Common myeloid progenitor, CD34-positive (primary cell): ENCODE data around the gene GRK7.
"Not testable (repeated sequence)": the region's sequence is repeated elsewhere in the genome, so short reads cannot be mapped to it uniquely, and the experiment has no call there.

Experiments
- CTCF ChIA-PET: fragments of 350-600 bp; sonication (Branson Sonifier 250); formaldehyde crosslinking; loops from one replicate; lab custom pipeline; 2021; ENCODE audit warnings: antibody characterized with exemption; lab: Charles Lee
- POLR2A ChIA-PET: fragments of 350-600 bp; sonication (Branson Sonifier 250); formaldehyde crosslinking; loops from one replicate; lab custom pipeline; 2021; ENCODE audit warnings: antibody characterized with exemption; lab: Charles Lee
- DNase-seq, 3 donors: peaks; one replicate each; pipeline versions ENCODE4 v3.0.0 to v3.0.0-alpha.2; 2013
- H3K27ac ChIP-seq, 2 experiments: 1 replicate in 1 of 2; 2 replicates in 1 of 2; pipeline ENCODE4 v1.7.0; 2013; ENCODE audit warnings: inconsistent platforms in 2 of 2, low read length in 2 of 2, mild to moderate bottlenecking in 2 of 2, low read depth in 1 of 2, moderate library complexity in 1 of 2; ENCODE audit not compliant: severe bottlenecking in 2 of 2, insufficient read depth in 1 of 2, poor library complexity in 1 of 2
- H3K27me3 ChIP-seq, 5 experiments: replicated peaks in 2 of 5; 1 replicate in 3 of 5; 2 replicates in 2 of 5; pipeline versions ENCODE4 v1.6.1 to v1.7.0; 2013; ENCODE audit warnings: low read length in 4 of 5, mild to moderate bottlenecking in 2 of 5, moderate library complexity in 2 of 5, inconsistent platforms in 1 of 5; ENCODE audit not compliant: insufficient read depth in 5 of 5, control insufficient read depth in 4 of 5
- H3K36me3 ChIP-seq, 4 experiments: 1 replicate in 2 of 4; 2 replicates in 2 of 4; pipeline versions ENCODE4 v1.6.1 to v1.7.0; 2013; ENCODE audit warnings: low read length in 3 of 4, control low read depth in 1 of 4, mild to moderate bottlenecking in 1 of 4; ENCODE audit not compliant: control insufficient read depth in 4 of 4, insufficient read depth in 4 of 4
- H3K4me1 ChIP-seq, 4 experiments: 1 replicate in 3 of 4; 2 replicates in 1 of 4; pipeline versions ENCODE4 v1.6.1 to v1.7.1; 2013; ENCODE audit warnings: low read length in 3 of 4, mild to moderate bottlenecking in 3 of 4, control low read depth in 1 of 4, inconsistent platforms in 1 of 4, moderate library complexity in 1 of 4; ENCODE audit not compliant: control insufficient read depth in 4 of 4, insufficient read depth in 4 of 4; ENCODE audit errors: control extremely low read depth in 1 of 4
- H3K4me3 ChIP-seq, 7 experiments: 1 replicate in 4 of 7; 2 replicates in 3 of 7; pipeline versions ENCODE4 v1.5.1 to v1.7.0; 2013; ENCODE audit warnings: mild to moderate bottlenecking in 7 of 7, low read length in 6 of 7, moderate library complexity in 6 of 7, inconsistent platforms in 2 of 7, low read depth in 2 of 7, control low read depth in 1 of 7; ENCODE audit not compliant: insufficient read depth in 4 of 7, control insufficient read depth in 1 of 7; ENCODE audit errors: extremely low read depth in 1 of 7
- H3K9me3 ChIP-seq, 5 experiments: 1 replicate in 4 of 5; 2 replicates in 1 of 5; pipeline versions ENCODE4 v1.6.1 to v1.7.1; 2013; ENCODE audit warnings: low read length in 4 of 5, mild to moderate bottlenecking in 2 of 5, inconsistent platforms in 1 of 5, low read depth in 1 of 5, moderate library complexity in 1 of 5; ENCODE audit not compliant: control insufficient read depth in 4 of 5, insufficient read depth in 2 of 5; ENCODE audit errors: control extremely low read depth in 1 of 5
- WGBS: methylation state at CpG from one replicate; pipeline ENCODE4 v1.1.5; 2013; ENCODE audit not compliant: insufficient coverage; 5-methylcytosine and 5-hydroxymethylcytosine counted together

The GRK7 gene

DNA sequence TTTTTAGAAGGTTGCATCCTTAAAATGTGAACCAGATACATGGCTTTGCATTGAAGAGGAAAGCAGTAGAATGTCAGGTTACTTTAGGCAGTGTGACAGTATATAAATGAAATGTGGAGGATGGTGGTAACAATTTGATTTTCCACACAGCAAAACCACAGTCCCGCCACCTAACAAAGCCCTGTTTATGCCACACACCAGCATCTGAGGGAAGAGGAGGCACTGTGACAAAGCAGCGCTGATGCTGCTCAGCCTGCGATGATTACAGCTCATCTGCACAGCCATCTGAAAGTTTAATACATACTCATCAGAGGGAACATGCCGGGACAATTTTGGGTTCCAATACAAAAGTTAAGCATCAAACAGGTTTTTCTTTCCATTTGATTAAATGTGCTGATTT lies 16.2 kb upstream of the GRK7 start:
- Histone ChIP-seq H3K9me3 (no peaks in the 10 kb centered on the region), H3K36me3 (peaks cover 3 to 63% (median 30%) of the 10 kb centered on the region in 4 experiments), H3K27me3 (no peaks in the 10 kb centered on the region), H3K4me3 (no peak overlapping the region), H3K4me1 (peaks cover 0 to 2% (median 0%) of the 10 kb centered on the region in 4 experiments), H3K27ac (no peak overlapping the region)
- no peak for DNase-seq
- POLR2A ChIA-PET, result no interaction called here
- 100% methylated on average over 1 of the region's 4 CpGs for WGBS
- CTCF ChIA-PET, result interaction anchor here (1.3 to 1.6 kb wide), 2 partner anchors 98 to 168 kb away, joined by 3 read pairs; no protein-coding TSS in a partner anchor

DNA sequence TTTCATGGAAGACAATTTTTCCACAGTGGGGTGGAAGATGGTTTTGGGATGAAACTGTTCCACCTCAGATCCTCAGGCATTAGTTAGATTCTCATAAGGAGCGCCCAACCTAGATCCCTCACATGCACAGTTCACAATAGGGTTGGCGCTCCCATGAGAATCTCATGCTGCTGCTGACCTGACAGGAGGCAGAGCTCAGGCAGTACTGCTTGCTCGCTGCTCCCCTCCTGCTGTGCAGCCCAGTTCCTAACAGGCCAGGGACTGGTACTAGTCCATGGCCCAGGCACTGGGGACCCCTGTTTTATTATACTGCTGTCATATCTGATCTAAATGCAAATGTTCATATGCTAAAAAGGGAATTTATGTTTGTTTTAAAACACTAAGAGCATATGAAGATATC lies 9.8 kb upstream of the GRK7 start:
- 96% methylated on average over 3 of the region's 3 CpGs for whole genome bisulfite sequencing
- Histone ChIP-seq H3K27ac (no peak overlapping the region), H3K36me3 (peaks cover 0 to 17% (median 4%) of the 10 kb centered on the region in 4 experiments), H3K9me3 (no peaks in the 10 kb centered on the region), H3K4me3 (no peak overlapping the region), H3K4me1 (no peaks in the 10 kb centered on the region), H3K27me3 (no peaks in the 10 kb centered on the region)
- DNase-seq, result no peak
- ChIA-PET CTCF (interaction anchor here (0.8 to 1.7 kb wide), 5 partner anchors 9 to 160 kb away, joined by 3 to 5 read pairs (median 4); no protein-coding TSS in a partner anchor), POLR2A (no interaction called here)

DNA sequence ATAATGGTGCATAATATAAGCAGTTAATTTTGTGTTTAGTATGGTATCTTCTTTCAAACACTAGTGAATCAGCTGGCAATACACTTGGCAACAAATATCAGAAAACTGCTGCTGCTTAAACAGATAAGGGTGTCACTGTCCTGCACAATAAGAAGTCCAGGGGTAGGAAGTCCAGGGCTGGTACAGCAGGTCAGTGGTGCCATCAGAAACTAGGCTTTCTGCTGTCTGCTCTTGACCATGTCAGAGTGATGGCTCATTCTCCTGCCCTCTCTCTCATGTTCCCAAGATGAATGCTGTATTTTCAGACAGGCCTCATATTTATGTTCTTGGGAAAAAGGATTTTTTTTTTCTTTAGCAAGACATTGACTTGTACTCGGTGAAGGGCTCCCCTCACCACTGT lies 9.2 kb upstream of the GRK7 start:
- 100% methylated on average over 1 of the region's 1 CpG for WGBS
- no peaks in the 10 kb centered on the region for H3K27me3 ChIP-seq
- H3K4me3 ChIP-seq, result no peak overlapping the region
- H3K4me1 ChIP-seq, result no peaks in the 10 kb centered on the region
- H3K9me3 ChIP-seq, result no peaks in the 10 kb centered on the region
- H3K27ac ChIP-seq, result no peak overlapping the region
- CTCF ChIA-PET, result interaction anchor here (1.3 to 1.5 kb wide), 2 partner anchors 15 to 126 kb away, joined by 3 read pairs; no protein-coding TSS in a partner anchor
- POLR2A ChIA-PET, result no interaction called here
- peaks cover 0 to 12% (median 4%) of the 10 kb centered on the region in 4 experiments for H3K36me3 ChIP-seq
- DNase-seq, result no peak

DNA sequence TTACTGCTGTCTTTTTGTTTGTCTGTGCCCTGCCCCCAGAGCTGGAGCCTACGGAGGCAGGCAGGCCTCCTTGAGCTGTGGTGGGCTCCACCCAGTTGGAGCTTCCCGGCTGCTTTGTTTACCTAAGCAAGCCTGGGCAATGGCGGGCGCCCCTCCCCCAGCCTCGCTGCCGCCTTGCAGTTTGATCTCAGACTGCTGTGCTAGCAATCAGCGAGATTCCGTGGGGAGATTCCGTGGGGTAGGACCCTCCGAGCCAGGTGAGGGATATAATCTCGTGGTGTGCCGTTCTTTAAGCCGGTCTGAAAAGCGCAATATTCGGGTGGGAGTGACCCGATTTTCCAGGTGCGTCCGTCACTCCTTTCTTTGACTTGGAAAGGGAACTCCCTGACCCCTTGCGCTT lies 656 bp upstream of the GRK7 start:
- 98% methylated on average over 7 of the region's 19 CpGs for WGBS
- H3K27me3 ChIP-seq, POLR2A ChIA-PET, DNase-seq, CTCF ChIA-PET, H3K4me3 ChIP-seq, H3K9me3 ChIP-seq, H3K36me3 ChIP-seq, H3K27ac ChIP-seq: not testable (repeated sequence)
- H3K4me1 ChIP-seq, result peaks cover 18 to 29% (median 20%) of the 10 kb centered on the region in 4 experiments

DNA sequence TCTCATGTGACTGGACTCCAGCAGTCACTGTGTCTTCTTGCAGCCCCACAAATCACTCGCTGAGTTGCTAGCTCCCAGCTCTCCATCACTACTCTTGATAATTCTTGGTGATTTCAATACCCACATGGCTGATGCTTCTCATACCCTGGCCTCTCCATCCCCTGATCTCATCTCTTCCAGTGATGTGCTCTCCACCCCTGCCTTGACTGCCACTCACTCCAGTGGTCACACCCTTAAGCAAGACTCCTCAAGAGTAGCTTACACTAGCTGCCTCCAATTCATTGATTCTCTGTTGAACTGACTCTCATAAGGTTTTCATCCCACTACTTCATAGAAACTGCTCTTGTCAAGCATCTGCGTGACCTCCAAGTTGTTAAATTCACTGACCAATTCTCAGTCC lies 837 bp downstream of the GRK7 start:
- H3K4me1 ChIP-seq, result peaks cover 20 to 36% (median 23%) of the 10 kb centered on the region in 4 experiments
- no peaks in the 10 kb centered on the region for H3K27me3 ChIP-seq
- no peak for DNase-seq
- no peaks in the 10 kb centered on the region for H3K9me3 ChIP-seq
- H3K27ac ChIP-seq, result no peak overlapping the region
- ChIA-PET CTCF (interaction anchor here (0.8 to 1.6 kb wide), 3 partner anchors 9 to 81 kb away, joined by 3 to 5 read pairs (median 4); no protein-coding TSS in a partner anchor), POLR2A (no interaction called here)
- 97% methylated on average over 2 of the region's 2 CpGs for WGBS
- H3K4me3 ChIP-seq, result no peak overlapping the region
- no peaks in the 10 kb centered on the region for H3K36me3 ChIP-seq

DNA sequence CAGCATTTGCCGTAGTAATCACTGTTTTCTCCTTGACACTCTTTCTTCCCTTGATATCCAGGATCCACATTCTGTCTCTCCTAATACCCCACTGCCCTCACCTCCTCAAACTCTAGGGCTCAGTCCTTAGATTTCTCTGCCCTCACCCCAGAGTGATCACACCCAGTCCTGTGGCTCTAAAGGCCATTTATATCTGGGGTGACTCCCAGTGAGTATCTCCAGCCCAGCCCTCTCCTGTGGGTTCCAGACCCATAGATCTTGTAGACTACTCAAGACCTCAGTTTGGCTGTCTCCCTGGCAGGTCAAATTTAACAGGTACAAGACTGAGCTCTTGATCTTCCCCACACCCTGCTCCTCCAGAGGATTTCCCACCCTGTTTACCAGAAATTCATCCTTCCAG lies 1.3 kb downstream of the GRK7 start:
- POLR2A ChIA-PET, result no interaction called here
- WGBS, result 100% methylated on average over 1 of the region's 1 CpG
- Histone ChIP-seq H3K4me3 (no peak overlapping the region), H3K27ac (no peak overlapping the region), H3K9me3 (no peaks in the 10 kb centered on the region), H3K4me1 (peaks cover 20 to 36% (median 23%) of the 10 kb centered on the region in 4 experiments), H3K27me3 (no peaks in the 10 kb centered on the region), H3K36me3 (no peaks in the 10 kb centered on the region)
- CTCF ChIA-PET, result interaction anchor here (1.1 to 1.6 kb wide), 3 partner anchors 14 to 111 kb away, joined by 3 to 5 read pairs (median 4); no protein-coding TSS in a partner anchor
- no peak for DNase-seq

DNA sequence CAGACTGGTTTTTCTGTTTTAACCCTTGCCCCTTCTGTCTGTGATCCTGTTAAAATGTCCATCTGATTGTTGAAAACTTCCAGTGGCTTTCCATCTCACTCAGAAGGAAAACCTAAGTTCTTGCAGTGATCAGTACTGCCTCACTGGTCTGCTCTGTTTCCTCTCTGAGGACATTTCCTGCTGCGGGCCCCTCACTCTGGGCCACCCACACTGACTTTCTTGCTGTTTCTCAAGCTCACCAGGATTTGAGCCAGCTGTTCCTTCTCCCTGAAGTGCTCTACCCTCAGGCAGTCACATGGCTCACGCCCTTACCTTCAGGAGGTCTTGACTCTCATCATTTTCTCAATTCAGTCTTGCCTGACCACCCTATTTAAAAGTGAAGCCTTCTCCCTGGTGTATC lies 1.8 kb downstream of the GRK7 start:
- H3K27me3 ChIP-seq, result no peaks in the 10 kb centered on the region
- ChIA-PET CTCF (interaction anchor here (0.8 to 1.7 kb wide), 7 partner anchors 12 to 150 kb away, joined by 3 to 4 read pairs (median 3); no protein-coding TSS in a partner anchor), POLR2A (no interaction called here)
- H3K36me3 ChIP-seq, result no peaks in the 10 kb centered on the region
- H3K4me3 ChIP-seq, result no peak overlapping the region
- WGBS, result 83% methylated on average over 2 of the region's 2 CpGs
- H3K9me3 ChIP-seq, result no peaks in the 10 kb centered on the region
- DNase-seq, result no peak
- peaks cover 20 to 36% (median 23%) of the 10 kb centered on the region in 4 experiments for H3K4me1 ChIP-seq
- H3K27ac ChIP-seq, result no peak overlapping the region
